Eye (tissue), 1 donor: Measurements from ENCODE around the gene CFAP92.

Experiments
- DNase-seq: peaks from one replicate; pipeline ENCODE4 v3.0.0-alpha.2; 2015

The CFAP92 gene

GRCh38 chr3:128975276-128975675 is 18.6 kb downstream of the CFAP92 start:
- DNase-seq = no peak

- no peak for DNase-seq
Observed at GRCh38 chr3:128973988-128974564, 19.8 kb downstream of the CFAP92 start.

- no peak for DNase-seq
Observed at GRCh38 chr3:128971421-128972100, 22.3 kb downstream of the CFAP92 start.

GRCh38 chr3:128970740-128971047 is 23.2 kb downstream of the CFAP92 start:
- no peak for DNase-seq

GRCh38 chr3:128969993-128970739 is 23.7 kb downstream of the CFAP92 start:
- peak; percentile 82 for DNase-seq

GRCh38 chr3:128967748-128968355 is 26.0 kb downstream of the CFAP92 start:
- DNase-seq = no peak

- no peak for DNase-seq
Observed at GRCh38 chr3:128965818-128966217, 28.1 kb downstream of the CFAP92 start.

GRCh38 chr3:128965280-128965679 is 28.6 kb downstream of the CFAP92 start:
- DNase-seq = no peak

GRCh38 chr3:128956440-128956839 is 37.4 kb downstream of the CFAP92 start:
- no peak for DNase-seq

- DNase-seq = peak; percentile 46
Observed at GRCh38 chr3:128950223-128950938, 43.5 kb downstream of the CFAP92 start.

GRCh38 chr3:128949158-128949557 is 44.7 kb downstream of the CFAP92 start:
- DNase-seq = no peak

GRCh38 chr3:128946411-128946810 is 47.5 kb downstream of the CFAP92 start:
- DNase-seq = no peak

GRCh38 chr3:128945878-128946175 is 48.0 kb downstream of the CFAP92 start:
- DNase-seq = no peak

- DNase-seq = no peak
Observed at GRCh38 chr3:128945041-128945877, 48.6 kb downstream of the CFAP92 start.

GRCh38 chr3:128942161-128942952 is 51.5 kb downstream of the CFAP92 start:
- DNase-seq = no peak

GRCh38 chr3:128940252-128940651 is 53.6 kb downstream of the CFAP92 start:
- DNase-seq = no peak

GRCh38 chr3:128936341-128936740 is 57.5 kb downstream of the CFAP92 start:
- no peak for DNase-seq

- DNase-seq = no peak
Observed at GRCh38 chr3:128935922-128936321, 58.0 kb downstream of the CFAP92 start.

- no peak for DNase-seq
Observed at GRCh38 chr3:128933922-128934253, 60.0 kb downstream of the CFAP92 start.

GRCh38 chr3:128933213-128933921 is 60.5 kb downstream of the CFAP92 start:
- no peak for DNase-seq
